ENCODE measurements around the gene WDR27.

DNA sequence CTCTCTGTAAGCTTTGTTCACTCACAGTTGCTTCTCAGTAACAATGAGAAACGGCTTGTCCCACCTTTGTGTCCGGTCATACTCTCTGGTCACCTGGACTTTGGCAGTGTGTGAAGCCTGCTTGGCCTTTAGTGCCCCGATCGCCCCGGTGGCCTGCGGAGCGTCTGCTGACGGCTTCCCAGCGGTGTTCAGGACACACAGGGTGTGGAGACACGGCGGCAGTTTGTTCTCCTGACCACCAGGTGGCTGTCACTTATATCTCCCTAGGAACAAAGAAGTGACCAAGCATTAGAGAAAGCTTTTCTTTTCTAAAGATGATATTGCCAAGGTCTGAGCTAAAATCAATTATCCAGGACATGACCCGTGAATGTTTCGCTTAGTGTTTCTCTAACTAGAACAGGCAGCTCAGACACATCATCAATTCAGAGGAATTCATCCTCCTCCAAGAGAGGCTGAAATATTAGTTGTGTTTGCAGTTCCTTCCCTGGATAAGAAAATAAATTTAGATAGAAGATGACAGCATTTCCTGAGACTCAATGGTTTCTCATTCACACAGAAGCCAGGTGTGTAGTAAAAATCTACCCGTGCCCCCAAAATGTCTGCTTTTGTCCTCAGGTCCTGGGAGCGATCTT is 280.8 kb downstream of the WDR27 start:
- TF ChIP-seq, protein P1, sequence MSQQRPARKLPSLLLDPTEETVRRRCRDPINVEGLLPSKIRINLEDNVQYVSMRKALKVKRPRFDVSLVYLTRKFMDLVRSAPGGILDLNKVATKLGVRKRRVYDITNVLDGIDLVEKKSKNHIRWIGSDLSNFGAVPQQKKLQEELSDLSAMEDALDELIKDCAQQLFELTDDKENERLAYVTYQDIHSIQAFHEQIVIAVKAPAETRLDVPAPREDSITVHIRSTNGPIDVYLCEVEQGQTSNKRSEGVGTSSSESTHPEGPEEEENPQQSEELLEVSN (IDR thresholded peaks at IDR 0.05; ENCODE audit: borderline replicate concordance, low read depth): no peak
- TF ChIP-seq, protein P2, sequence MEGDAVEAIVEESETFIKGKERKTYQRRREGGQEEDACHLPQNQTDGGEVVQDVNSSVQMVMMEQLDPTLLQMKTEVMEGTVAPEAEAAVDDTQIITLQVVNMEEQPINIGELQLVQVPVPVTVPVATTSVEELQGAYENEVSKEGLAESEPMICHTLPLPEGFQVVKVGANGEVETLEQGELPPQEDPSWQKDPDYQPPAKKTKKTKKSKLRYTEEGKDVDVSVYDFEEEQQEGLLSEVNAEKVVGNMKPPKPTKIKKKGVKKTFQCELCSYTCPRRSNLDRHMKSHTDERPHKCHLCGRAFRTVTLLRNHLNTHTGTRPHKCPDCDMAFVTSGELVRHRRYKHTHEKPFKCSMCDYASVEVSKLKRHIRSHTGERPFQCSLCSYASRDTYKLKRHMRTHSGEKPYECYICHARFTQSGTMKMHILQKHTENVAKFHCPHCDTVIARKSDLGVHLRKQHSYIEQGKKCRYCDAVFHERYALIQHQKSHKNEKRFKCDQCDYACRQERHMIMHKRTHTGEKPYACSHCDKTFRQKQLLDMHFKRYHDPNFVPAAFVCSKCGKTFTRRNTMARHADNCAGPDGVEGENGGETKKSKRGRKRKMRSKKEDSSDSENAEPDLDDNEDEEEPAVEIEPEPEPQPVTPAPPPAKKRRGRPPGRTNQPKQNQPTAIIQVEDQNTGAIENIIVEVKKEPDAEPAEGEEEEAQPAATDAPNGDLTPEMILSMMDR (IDR thresholded peaks at IDR 0.05): no peak
- TF ChIP-seq EP300 (IDR thresholded peaks at IDR 0.05): no peak
- TF ChIP-seq POLR2A (IDR thresholded peaks at IDR 0.05; ENCODE audit: low read length): no peak
- TF ChIP-seq RARB (CRISPR knock-in tag; IDR thresholded peaks at IDR 0.05): no peak
- no peak for TF ChIP-seq CEBPB (IDR thresholded peaks at IDR 0.05)
- TF ChIP-seq ESRRA (IDR thresholded peaks at IDR 0.05; ENCODE audit: borderline replicate concordance, low read length): no peak
- no peak for TF ChIP-seq RNF2 (IDR thresholded peaks at IDR 0.05; ENCODE audit: borderline replicate concordance, low read depth)
- no peak for TF ChIP-seq SMC3 (IDR thresholded peaks at IDR 0.05)
- TF ChIP-seq, protein P3, sequence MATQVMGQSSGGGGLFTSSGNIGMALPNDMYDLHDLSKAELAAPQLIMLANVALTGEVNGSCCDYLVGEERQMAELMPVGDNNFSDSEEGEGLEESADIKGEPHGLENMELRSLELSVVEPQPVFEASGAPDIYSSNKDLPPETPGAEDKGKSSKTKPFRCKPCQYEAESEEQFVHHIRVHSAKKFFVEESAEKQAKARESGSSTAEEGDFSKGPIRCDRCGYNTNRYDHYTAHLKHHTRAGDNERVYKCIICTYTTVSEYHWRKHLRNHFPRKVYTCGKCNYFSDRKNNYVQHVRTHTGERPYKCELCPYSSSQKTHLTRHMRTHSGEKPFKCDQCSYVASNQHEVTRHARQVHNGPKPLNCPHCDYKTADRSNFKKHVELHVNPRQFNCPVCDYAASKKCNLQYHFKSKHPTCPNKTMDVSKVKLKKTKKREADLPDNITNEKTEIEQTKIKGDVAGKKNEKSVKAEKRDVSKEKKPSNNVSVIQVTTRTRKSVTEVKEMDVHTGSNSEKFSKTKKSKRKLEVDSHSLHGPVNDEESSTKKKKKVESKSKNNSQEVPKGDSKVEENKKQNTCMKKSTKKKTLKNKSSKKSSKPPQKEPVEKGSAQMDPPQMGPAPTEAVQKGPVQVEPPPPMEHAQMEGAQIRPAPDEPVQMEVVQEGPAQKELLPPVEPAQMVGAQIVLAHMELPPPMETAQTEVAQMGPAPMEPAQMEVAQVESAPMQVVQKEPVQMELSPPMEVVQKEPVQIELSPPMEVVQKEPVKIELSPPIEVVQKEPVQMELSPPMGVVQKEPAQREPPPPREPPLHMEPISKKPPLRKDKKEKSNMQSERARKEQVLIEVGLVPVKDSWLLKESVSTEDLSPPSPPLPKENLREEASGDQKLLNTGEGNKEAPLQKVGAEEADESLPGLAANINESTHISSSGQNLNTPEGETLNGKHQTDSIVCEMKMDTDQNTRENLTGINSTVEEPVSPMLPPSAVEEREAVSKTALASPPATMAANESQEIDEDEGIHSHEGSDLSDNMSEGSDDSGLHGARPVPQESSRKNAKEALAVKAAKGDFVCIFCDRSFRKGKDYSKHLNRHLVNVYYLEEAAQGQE (IDR thresholded peaks at IDR 0.05): no peak
- TF ChIP-seq KDM5A (IDR thresholded peaks at IDR 0.05): no peak
